Progenitor cell of endocrine pancreas (in vitro differentiated cells): ENCODE results near the gene CTNNA1. TPM values are rescaled to one million over a fixed set of nuclear protein-coding genes. Genes with fewer than 3 reads are reported as not detected.
A peak's percentile ranks its signal among the peaks of the same experiment; 100 is the strongest.

Source experiments
- DNase-seq: peaks from one replicate; pipeline ENCODE4 v3.0.0; 2021; ENCODE audit warnings: low spot score; ENCODE audit not compliant: unreplicated experiment
- H3K27ac Mint-ChIP-seq: 2 replicates; pipeline ENCODE4 v1.8.0; 2021; ENCODE audit warnings: mild to moderate bottlenecking, moderate library complexity, mixed read lengths
- H3K27me3 Mint-ChIP-seq: 2 replicates; pipeline ENCODE4 v1.8.0; 2021; ENCODE audit warnings: mixed read lengths
- H3K36me3 Mint-ChIP-seq: 2 replicates; pipeline ENCODE4 v1.8.0; 2022; ENCODE audit warnings: mixed read lengths; ENCODE audit not compliant: insufficient read depth
- H3K4me1 Mint-ChIP-seq: 2 replicates; pipeline ENCODE4 v1.8.0; 2021; ENCODE audit warnings: low read depth, mixed read lengths
- H3K4me3 Mint-ChIP-seq: 2 replicates; pipeline ENCODE4 v1.8.0; 2021; ENCODE audit warnings: low read depth, mild to moderate bottlenecking, moderate library complexity, mixed read lengths
- H3K9me3 Mint-ChIP-seq: 2 replicates; pipeline ENCODE4 v1.8.0; 2021; ENCODE audit warnings: low read depth, mixed read lengths
- CTCF ChIP-seq: fragments of 200-600 bp; sonication (generic); IDR thresholded peaks from one replicate; pipeline ENCODE4 v1.5.0; 2021; ENCODE audit warnings: antibody characterized with exemption, mild to moderate bottlenecking; ENCODE audit not compliant: unreplicated experiment
- total RNA-seq: library from RNA; stranded (reverse); gene quantifications from 2 replicates; pipeline ENCODE4 v1.2.1, GENCODE V29; 2021

Gene CTNNA1
- total RNA-seq, 1 donor from 2014 or later, result 394 TPM

- Mint-ChIP-seq H3K27me3 (no peaks in the 10 kb centered on the region), H3K27ac (no peak overlapping the region), H3K4me3 (no peak overlapping the region), H3K36me3 (peaks cover 20% of the 10 kb centered on the region), H3K9me3 (no peaks in the 10 kb centered on the region), H3K4me1 (no peaks in the 10 kb centered on the region)
- no peak for TF ChIP-seq CTCF
- DNase-seq, result no peak
Observed at GRCh38 chr5:138819081-138819480, 65.9 kb downstream of the CTNNA1 start.

- Mint-ChIP-seq H3K4me3 (no peak overlapping the region), H3K36me3 (peaks cover 15% of the 10 kb centered on the region), H3K9me3 (no peaks in the 10 kb centered on the region), H3K4me1 (no peaks in the 10 kb centered on the region), H3K27ac (no peak overlapping the region), H3K27me3 (no peaks in the 10 kb centered on the region)
- DNase-seq, result no peak
- TF ChIP-seq CTCF, result no peak
Observed at GRCh38 chr5:138820695-138821094, 67.5 kb downstream of the CTNNA1 start.

GRCh38 chr5:138824516-138824915 is 71.3 kb downstream of the CTNNA1 start:
- peaks cover 29% of the 10 kb centered on the region for H3K36me3 Mint-ChIP-seq
- no peaks in the 10 kb centered on the region for H3K27me3 Mint-ChIP-seq
- no peaks in the 10 kb centered on the region for H3K4me1 Mint-ChIP-seq
- H3K27ac Mint-ChIP-seq, result peak overlapping the region; percentile 37
- no peak overlapping the region for H3K4me3 Mint-ChIP-seq
- no peak for DNase-seq
- TF ChIP-seq CTCF, result no peak
- H3K9me3 Mint-ChIP-seq, result no peaks in the 10 kb centered on the region

GRCh38 chr5:138824924-138825863 is 72.0 kb downstream of the CTNNA1 start:
- Mint-ChIP-seq H3K36me3 (peaks cover 29% of the 10 kb centered on the region), H3K9me3 (no peaks in the 10 kb centered on the region), H3K27me3 (no peaks in the 10 kb centered on the region), H3K4me1 (no peaks in the 10 kb centered on the region), H3K27ac (no peak overlapping the region), H3K4me3 (no peak overlapping the region)
- TF ChIP-seq CTCF, result peak; percentile 67
- DNase-seq, result no peak

- H3K4me1 Mint-ChIP-seq, result peaks cover 4% of the 10 kb centered on the region
- peak overlapping the region; percentile 29 for H3K27ac Mint-ChIP-seq
- peaks cover 32% of the 10 kb centered on the region for H3K36me3 Mint-ChIP-seq
- TF ChIP-seq CTCF, result no peak
- no peaks in the 10 kb centered on the region for H3K27me3 Mint-ChIP-seq
- H3K4me3 Mint-ChIP-seq, result no peak overlapping the region
- H3K9me3 Mint-ChIP-seq, result no peaks in the 10 kb centered on the region
- DNase-seq, result no peak
Observed at GRCh38 chr5:138828556-138828955, 75.3 kb downstream of the CTNNA1 start.
